GM12878 (cell line): ENCODE data around the gene TAS2R41. TPM values are rescaled to one million over a fixed set of nuclear protein-coding genes. Genes with fewer than 3 reads are reported as not detected.

Experiments used
- ATAC-seq: fragments of 200-7000 bp; cut with Tn5 transposase; 3 replicates; pipeline ENCODE4 v1.9.1; 2020; ENCODE audit warnings: mild to moderate bottlenecking, moderate library complexity
- BruUV-seq: library from RNA; stranded (reverse); fragments of 400-500 nt; replicated peaks from 2 replicates; lab custom pipeline; 2021; lab: Mats Ljungman, UMichigan
- CTCF ChIA-PET: fragments of 300-600 bp; sonication (Branson Sonifier 250); formaldehyde crosslinking; extraction: SDS; loops from one replicate; lab custom pipeline; 2021; ENCODE audit warnings: inconsistent platforms; lab: Yijun Ruan, JAX
- POLR2A ChIA-PET: fragments of 350-600 bp; formaldehyde crosslinking; extraction: SDS; loops from one replicate; lab custom pipeline; 2021; ENCODE audit warnings: inconsistent platforms; lab: Charles Lee
- RAD21 ChIA-PET: fragments of 300-600 bp; sonication (Branson Sonifier 250); formaldehyde crosslinking; loops from one replicate; lab custom pipeline; 2023; ENCODE audit warnings: antibody characterized with exemption; ENCODE audit not compliant: unreplicated experiment; lab: Charles Lee
- SMC1A ChIA-PET: fragments of 300-600 bp; sonication (Branson Sonifier 250); formaldehyde crosslinking; loops from one replicate; lab custom pipeline; 2023; ENCODE audit not compliant: unreplicated experiment, uncharacterized antibody; lab: Charles Lee
- DNase-seq: peaks from one replicate; pipeline ENCODE4 v3.0.0-alpha.2; 2011; ENCODE audit warnings: low read depth, low spot score
- FAIRE-seq: peaks from 3 replicates; lab custom pipeline; 2011; peaks lifted over from hg19 to GRCh38; lab: Jason Lieb, UNC
- H2AFZ ChIP-seq: 2 replicates; pipeline ENCODE4 v1.6.0; 2011; ENCODE audit warnings: low read depth, low read length, control low read depth; ENCODE audit not compliant: control insufficient read depth
- H3K27ac ChIP-seq: 2 replicates; pipeline ENCODE4 v1.5.1; 2011; ENCODE audit warnings: control low read depth; ENCODE audit not compliant: control insufficient read depth, insufficient read depth
- H3K27me3 ChIP-seq, 2 experiments: replicated peaks in 1 of 2; 2 replicates each; pipeline versions ENCODE4 v1.6.0 to v1.6.1; 2011; ENCODE audit warnings: low read length in 1 of 2; ENCODE audit not compliant: control insufficient read depth in 2 of 2, insufficient read depth in 2 of 2
- H3K36me3 ChIP-seq, 2 experiments: 2 replicates each; pipeline ENCODE4 v1.5.1; 2011; ENCODE audit warnings: low read length in 1 of 2; ENCODE audit not compliant: control insufficient read depth in 2 of 2, insufficient read depth in 2 of 2
- H3K4me1 ChIP-seq: 2 replicates; pipeline ENCODE4 v1.6.1; 2011; ENCODE audit warnings: mild to moderate bottlenecking, low read length, moderate library complexity, mixed read lengths; ENCODE audit not compliant: control insufficient read depth, insufficient read depth
- H3K4me2 ChIP-seq: 2 replicates; pipeline ENCODE4 v1.6.0; 2011; ENCODE audit warnings: control low read depth; ENCODE audit not compliant: control insufficient read depth, insufficient read depth
- H3K4me3 ChIP-seq: fragments of 200-600 bp; sonication (generic); 2 replicates; pipeline ENCODE4 v1.5.1; 2016
- H3K79me2 ChIP-seq: 2 replicates; pipeline ENCODE4 v1.6.0; 2011; ENCODE audit warnings: low read length; ENCODE audit not compliant: control insufficient read depth, insufficient read depth
- H3K9ac ChIP-seq: 2 replicates; pipeline ENCODE4 v1.8.0; 2011; ENCODE audit warnings: low read length, control low read depth, mixed read lengths; ENCODE audit not compliant: control insufficient read depth, insufficient read depth
- H3K9me3 ChIP-seq: replicated peaks from 3 replicates; pipeline ENCODE4 v1.5.1; 2011; ENCODE audit warnings: mild to moderate bottlenecking, low read length; ENCODE audit not compliant: control insufficient read depth, insufficient read depth
- H4K20me1 ChIP-seq: 2 replicates; pipeline ENCODE4 v1.6.0; 2011; ENCODE audit not compliant: control insufficient read depth, insufficient read depth
- BCL11A ChIP-seq: IDR thresholded peaks from 2 replicates; pipeline ENCODE4 v1.6.1; 2011; ENCODE audit warnings: low read depth, low read length
- JUND ChIP-seq: IDR thresholded peaks from 2 replicates; pipeline ENCODE4 v1.6.1; 2012; ENCODE audit warnings: low read depth, mild to moderate bottlenecking, low read length, improper control_type of control experiment, moderate library complexity
- SMARCA5 ChIP-seq: fragments of 450-650 bp; IDR thresholded peaks from 2 replicates; pipeline ENCODE4 v1.6.1; 2017; ENCODE audit warnings: mild to moderate bottlenecking
- TAF1 ChIP-seq: IDR thresholded peaks from 2 replicates; pipeline ENCODE4 v1.6.1; 2011; ENCODE audit warnings: mild to moderate bottlenecking, low read depth, low read length, borderline replicate concordance
- in situ Hi-C: fragments of 300-500 bp; cut with MboI; formaldehyde crosslinking; loops from 9 replicates; pipeline ENCODE4 v1.14.3; 2018; ENCODE audit warnings: mixed read lengths
- intact Hi-C: fragments of 100-400 bp; cut with micrococcal nuclease; formaldehyde crosslinking; loops from one replicate; pipeline ENCODE4 v1.14.2; 2022; ENCODE audit not compliant: unreplicated experiment
- polyA plus RNA-seq, 11 experiments: library from polyadenylated mRNA; depleted of rRNA in 4 of 11; unstranded in 6 of 11; stranded (reverse) in 5 of 11; fragments of >200 nt; fragmentation: Nextera tagmentation in 4 of 11; fragmentation: Illumina TruSeq in 1 of 11; extraction: Ambion mirVana in 4 of 11; extraction: Trizol in 1 of 11; gene quantifications; 1 replicate in 1 of 11; 2 replicates in 10 of 11; pipeline versions ENCODE4 v1.2.1 to v1.2.3, GENCODE V29; 2011 to 2016; ENCODE audit warnings: inconsistent platforms in 2 of 11, missing spikeins in 2 of 11, low read depth in 1 of 11
- total RNA-seq, 4 experiments: library from RNA; depleted of rRNA in 3 of 4; stranded (reverse); fragments of >200 nt in 3 of 4; fragmentation: Illumina TruSeq in 1 of 4; extraction: Trizol in 1 of 4; gene quantifications; 2 replicates each; pipeline versions ENCODE4 v1.2.1 to v1.2.3, GENCODE V29; 2013 to 2021
- TF ChIP-seq, protein P1 (sequence below): IDR thresholded peaks from 2 replicates; pipeline ENCODE4 v1.6.1; 2011; ENCODE audit warnings: mild to moderate bottlenecking, low read depth, low read length, moderate library complexity; ENCODE audit not compliant: insufficient replicate concordance
- TF ChIP-seq, protein P2 (sequence below): IDR thresholded peaks from 2 replicates; pipeline ENCODE4 v1.6.1; 2012; ENCODE audit warnings: low read depth, low read length, improper control_type of control experiment

Gene TAS2R41
- total and polyA plus RNA-seq, 10 of the 15 experiments (the other 5 are each of a cell fraction or from before 2014, with no cell fraction given): not detected

- Histone ChIP-seq H2AFZ (no peak overlapping the region), H3K4me2 (no peak overlapping the region), H3K4me3 (no peak overlapping the region), H4K20me1 (no peaks in the 10 kb centered on the region), H3K27ac (no peak overlapping the region), H3K27me3 (peaks cover 0 to 2% of the 10 kb centered on the region in 2 experiments; a peak in 1 of 4 replicates), H3K36me3 (no peaks in the 10 kb centered on the region), H3K9ac (no peak overlapping the region), H3K4me1 (no peaks in the 10 kb centered on the region), H3K79me2 (no peaks in the 10 kb centered on the region), H3K9me3 (no peaks in the 10 kb centered on the region; the same call in 2 of the 3 replicates)
- no TSS peak for BruUV-seq
- ChIA-PET RAD21 (no interaction called here), SMC1A (no interaction called here), CTCF (no interaction called here), POLR2A (no interaction called here)
- DNase-seq (no peak), ATAC-seq (no peak), FAIRE-seq (no peak)
- TF ChIP-seq, protein P1, sequence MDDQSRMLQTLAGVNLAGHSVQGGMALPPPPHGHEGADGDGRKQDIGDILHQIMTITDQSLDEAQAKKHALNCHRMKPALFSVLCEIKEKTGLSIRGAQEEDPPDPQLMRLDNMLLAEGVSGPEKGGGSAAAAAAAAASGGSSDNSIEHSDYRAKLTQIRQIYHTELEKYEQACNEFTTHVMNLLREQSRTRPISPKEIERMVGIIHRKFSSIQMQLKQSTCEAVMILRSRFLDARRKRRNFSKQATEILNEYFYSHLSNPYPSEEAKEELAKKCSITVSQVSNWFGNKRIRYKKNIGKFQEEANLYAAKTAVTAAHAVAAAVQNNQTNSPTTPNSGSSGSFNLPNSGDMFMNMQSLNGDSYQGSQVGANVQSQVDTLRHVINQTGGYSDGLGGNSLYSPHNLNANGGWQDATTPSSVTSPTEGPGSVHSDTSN: no peak
- no peak for TF ChIP-seq BCL11A
- TF ChIP-seq, protein P2, sequence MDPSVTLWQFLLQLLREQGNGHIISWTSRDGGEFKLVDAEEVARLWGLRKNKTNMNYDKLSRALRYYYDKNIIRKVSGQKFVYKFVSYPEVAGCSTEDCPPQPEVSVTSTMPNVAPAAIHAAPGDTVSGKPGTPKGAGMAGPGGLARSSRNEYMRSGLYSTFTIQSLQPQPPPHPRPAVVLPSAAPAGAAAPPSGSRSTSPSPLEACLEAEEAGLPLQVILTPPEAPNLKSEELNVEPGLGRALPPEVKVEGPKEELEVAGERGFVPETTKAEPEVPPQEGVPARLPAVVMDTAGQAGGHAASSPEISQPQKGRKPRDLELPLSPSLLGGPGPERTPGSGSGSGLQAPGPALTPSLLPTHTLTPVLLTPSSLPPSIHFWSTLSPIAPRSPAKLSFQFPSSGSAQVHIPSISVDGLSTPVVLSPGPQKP: no peak
- TF ChIP-seq TAF1: no peak
- no peak for TF ChIP-seq JUND
- TF ChIP-seq SMARCA5: no peak
- in situ Hi-C loops: no loop called here
- intact Hi-C loops: no loop called here
Measured at GRCh38 chr7:143463556-143463955, 14.1 kb upstream of the TAS2R41 start.
